ENCODE results near the gene CYP27A1.

The CYP27A1 gene

GRCh38 chr2:218781691-218782527 lies at the start of gene CYP27A1:
Gene CYP27A1 (plus strand): TSS chr2:218782147. CDS start chr2:218782183, 36 bp downstream.
- TF ChIP-seq CTCF (IDR thresholded peaks at IDR 0.05) = no peak

GRCh38 chr2:218732761-218733158 lies 49.2 kb upstream of the CYP27A1 start:
- no peak for TF ChIP-seq CTCF (IDR thresholded peaks at IDR 0.05)

GRCh38 chr2:218733171-218734021 lies 48.6 kb upstream of the CYP27A1 start:
- TF ChIP-seq CTCF (IDR thresholded peaks at IDR 0.05) = no peak

- TF ChIP-seq CTCF (IDR thresholded peaks at IDR 0.05) = no peak
These were observed 47.6 kb upstream of the CYP27A1 start for GRCh38 chr2:218734190-218734975.

GRCh38 chr2:218736531-218736930 lies 45.4 kb upstream of the CYP27A1 start:
- TF ChIP-seq CTCF (IDR thresholded peaks at IDR 0.05) = no peak

GRCh38 chr2:218743068-218743467 lies 38.9 kb upstream of the CYP27A1 start:
- TF ChIP-seq CTCF (IDR thresholded peaks at IDR 0.05) = no peak

GRCh38 chr2:218744615-218745014 lies 37.3 kb upstream of the CYP27A1 start:
- TF ChIP-seq CTCF (IDR thresholded peaks at IDR 0.05) = no peak

All from LNCAP (cell line).